K562 (cell line): Measurements from ENCODE around the gene HPCAL1. TPM values are rescaled to one million over a fixed set of nuclear protein-coding genes. Genes with fewer than 3 reads are reported as not detected.
A peak's percentile ranks its signal among the peaks of the same experiment; 100 is the strongest.

ENCODE experiments used
- LARP7 ChIP-seq: fragments of 450-650 bp; IDR thresholded peaks from 2 replicates; pipeline ENCODE4 v1.6.1; 2016
- ZNF224 ChIP-seq: sonication (generic); formaldehyde crosslinking; IDR thresholded peaks from 2 replicates; pipeline ENCODE4 v1.8.0; 2022; ENCODE audit warnings: mild to moderate bottlenecking, missing genetic modification reagents
- ZNF407 ChIP-seq: fragments of 450-650 bp; IDR thresholded peaks from 2 replicates; pipeline ENCODE4 v1.6.1; 2016; ENCODE audit warnings: low read depth
- polyA plus RNA-seq, 8 experiments: library from polyadenylated mRNA; depleted of rRNA in 4 of 8; stranded (reverse) in 5 of 8; unstranded in 3 of 8; fragments of >200 nt; fragmentation: Nextera tagmentation in 2 of 8; fragmentation: Illumina TruSeq in 1 of 8; extraction: Ambion mirVana in 2 of 8; extraction: Trizol in 1 of 8; gene quantifications; 2 replicates each; pipeline versions ENCODE4 v1.2.1 to v1.2.3, GENCODE V29; 2011 to 2014; ENCODE audit warnings: inconsistent platforms in 1 of 8, missing spikeins in 1 of 8
- total RNA-seq, 7 experiments: library from RNA; depleted of rRNA in 6 of 7; stranded (reverse); fragments of >200 nt in 6 of 7; fragmentation: Illumina TruSeq in 2 of 7; extraction: Trizol in 2 of 7; gene quantifications; 2 replicates each; pipeline versions ENCODE4 v1.2.1 to v1.2.3, GENCODE V29; 2011 to 2021; ENCODE audit warnings: low replicate concordance in 1 of 7
- TF ChIP-seq, protein P1 (sequence below), 2 experiments: fragments of 450-650 bp; IDR thresholded peaks; 2 replicates each; pipeline ENCODE4 v1.6.1; 2016; ENCODE audit warnings: mild to moderate bottlenecking in 2 of 2, borderline replicate concordance in 1 of 2, low read depth in 1 of 2, moderate library complexity in 1 of 2
- TF ChIP-seq, protein P2 (sequence below): fragments of 450-650 bp; formaldehyde crosslinking; IDR thresholded peaks from 2 replicates; pipeline ENCODE4 v1.4.0; 2022; ENCODE audit warnings: missing genetic modification characterization

Gene HPCAL1
- total and polyA plus RNA-seq, 9 of the 15 experiments (the other 6 are each of a cell fraction or from before 2014, with no cell fraction given) = 2.7 to 65.5 (median 23.9) TPM

GRCh38 chr2:10407841-10408648 lies 105.3 kb downstream of the HPCAL1 start (continued):
- TF ChIP-seq, protein P1, sequence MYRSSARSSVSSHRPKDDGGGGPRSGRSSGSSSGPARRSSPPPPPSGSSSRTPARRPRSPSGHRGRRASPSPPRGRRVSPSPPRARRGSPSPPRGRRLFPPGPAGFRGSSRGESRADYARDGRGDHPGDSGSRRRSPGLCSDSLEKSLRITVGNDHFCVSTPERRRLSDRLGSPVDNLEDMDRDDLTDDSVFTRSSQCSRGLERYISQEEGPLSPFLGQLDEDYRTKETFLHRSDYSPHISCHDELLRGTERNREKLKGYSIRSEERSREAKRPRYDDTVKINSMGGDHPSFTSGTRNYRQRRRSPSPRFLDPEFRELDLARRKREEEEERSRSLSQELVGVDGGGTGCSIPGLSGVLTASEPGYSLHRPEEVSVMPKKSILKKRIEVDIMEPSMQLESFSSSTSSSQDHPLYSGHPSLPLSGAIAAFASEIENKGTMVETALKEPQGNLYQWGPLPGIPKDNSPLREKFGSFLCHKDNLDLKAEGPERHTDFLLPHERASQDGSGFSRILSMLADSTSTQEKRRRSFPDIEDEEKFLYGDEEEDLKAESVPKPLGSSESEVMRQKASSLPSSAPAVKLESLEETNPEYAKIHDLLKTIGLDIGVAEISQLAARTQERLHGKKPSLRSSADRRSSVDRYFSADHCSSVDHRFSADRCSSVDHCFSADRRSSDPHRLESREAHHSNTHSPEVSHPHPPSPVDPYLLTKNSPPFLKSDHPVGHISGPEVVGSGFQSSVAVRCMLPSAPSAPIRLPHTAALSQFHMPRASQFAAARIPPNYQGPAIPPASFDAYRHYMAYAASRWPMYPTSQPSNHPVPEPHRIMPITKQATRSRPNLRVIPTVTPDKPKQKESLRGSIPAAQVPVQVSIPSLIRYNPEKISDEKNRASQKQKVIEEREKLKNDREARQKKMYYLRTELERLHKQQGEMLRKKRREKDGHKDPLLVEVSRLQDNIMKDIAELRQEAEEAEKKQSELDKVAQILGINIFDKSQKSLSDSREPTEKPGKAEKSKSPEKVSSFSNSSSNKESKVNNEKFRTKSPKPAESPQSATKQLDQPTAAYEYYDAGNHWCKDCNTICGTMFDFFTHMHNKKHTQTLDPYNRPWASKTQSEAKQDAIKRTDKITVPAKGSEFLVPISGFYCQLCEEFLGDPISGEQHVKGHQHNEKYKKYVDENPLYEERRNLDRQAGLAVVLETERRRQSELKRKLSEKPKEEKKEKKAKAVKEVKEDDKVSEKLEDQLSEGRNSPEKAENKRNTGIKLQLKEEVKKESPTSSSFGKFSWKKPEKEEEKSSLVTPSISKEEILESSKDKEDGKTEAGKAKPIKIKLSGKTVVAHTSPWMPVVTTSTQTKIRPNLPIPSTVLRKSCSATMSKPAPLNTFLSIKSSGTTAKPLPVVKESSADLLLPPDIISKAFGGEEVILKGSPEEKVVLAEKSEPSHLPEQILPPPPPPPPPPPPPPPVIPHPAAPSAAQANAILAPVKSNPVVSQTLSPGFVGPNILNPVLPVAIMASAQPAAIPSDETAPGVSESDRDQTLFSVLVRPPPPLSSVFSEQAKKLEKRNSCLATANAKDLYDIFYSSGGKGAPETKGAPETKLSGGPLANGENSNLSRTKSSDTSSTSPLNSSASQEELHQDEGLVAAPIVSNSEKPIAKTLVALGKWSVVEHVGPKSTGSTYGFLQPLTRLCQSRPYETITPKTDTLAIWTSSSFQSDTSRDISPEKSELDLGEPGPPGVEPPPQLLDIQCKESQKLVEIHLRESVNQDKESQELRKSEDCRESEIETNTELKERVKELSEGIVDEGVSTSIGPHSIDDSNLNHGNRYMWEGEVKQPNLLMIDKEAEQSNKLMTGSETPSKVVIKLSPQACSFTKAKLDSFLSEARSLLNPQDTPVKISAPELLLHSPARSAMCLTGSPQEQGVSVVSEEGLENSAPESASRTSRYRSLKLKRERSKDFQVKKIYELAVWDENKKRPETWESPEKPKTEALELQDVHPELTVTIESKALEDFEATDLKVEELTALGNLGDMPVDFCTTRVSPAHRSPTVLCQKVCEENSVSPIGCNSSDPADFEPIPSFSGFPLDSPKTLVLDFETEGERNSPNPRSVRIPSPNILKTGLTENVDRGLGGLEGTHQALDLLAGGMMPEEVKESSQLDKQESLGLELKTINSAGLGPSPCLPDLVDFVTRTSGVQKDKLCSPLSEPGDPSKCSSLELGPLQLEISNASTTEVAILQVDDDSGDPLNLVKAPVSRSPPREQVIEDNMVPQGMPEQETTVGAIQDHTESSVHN (IDR thresholded peaks at IDR 0.05; ENCODE audit: borderline replicate concordance in 1 of 2, low read depth in 1 of 2) = peak in 1 of 2 experiments; percentile 79; a peak in 2 of 4 replicates
- no peak for TF ChIP-seq ZNF407
- TF ChIP-seq ZNF224 (CRISPR knock-in tag) = no peak
- no peak; the same call in 1 of the 2 replicates for TF ChIP-seq LARP7
- TF ChIP-seq, protein P2, sequence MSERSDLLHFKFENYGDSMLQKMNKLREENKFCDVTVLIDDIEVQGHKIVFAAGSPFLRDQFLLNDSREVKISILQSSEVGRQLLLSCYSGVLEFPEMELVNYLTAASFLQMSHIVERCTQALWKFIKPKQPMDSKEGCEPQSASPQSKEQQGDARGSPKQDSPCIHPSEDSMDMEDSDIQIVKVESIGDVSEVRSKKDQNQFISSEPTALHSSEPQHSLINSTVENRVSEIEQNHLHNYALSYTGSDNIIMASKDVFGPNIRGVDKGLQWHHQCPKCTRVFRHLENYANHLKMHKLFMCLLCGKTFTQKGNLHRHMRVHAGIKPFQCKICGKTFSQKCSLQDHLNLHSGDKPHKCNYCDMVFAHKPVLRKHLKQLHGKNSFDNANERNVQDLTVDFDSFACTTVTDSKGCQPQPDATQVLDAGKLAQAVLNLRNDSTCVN (CRISPR knock-in tag) = 0 out of 2 replicates have a peak, but pooled peaks have one; percentile 11
